HG03439 (cell line): Measurements from ENCODE around the gene MRPS7.

Source experiments
- ATAC-seq: cut with Tn5 transposase; IDR thresholded peaks from one replicate; pipeline ENCODE4 v1.9.1; 2021; ENCODE audit warnings: mild to moderate bottlenecking, moderate library complexity; ENCODE audit not compliant: unreplicated experiment

MRPS7 gene

GRCh38 chr17:75261336-75262111 is at the start of gene MRPS7, which contains the start of gene GGA3:
Gene MRPS7 (plus strand): TSS chr17:75261879. CDS start chr17:75261901, 22 bp downstream.
Gene GGA3 (minus strand): TSS chr17:75261606. CDS start chr17:75261587, 19 bp downstream.
- ATAC-seq: peak; percentile 87

GRCh38 chr17:75218131-75218530 is 43.5 kb upstream of the MRPS7 start:
- ATAC-seq: no peak

GRCh38 chr17:75219815-75220214 is 41.9 kb upstream of the MRPS7 start:
- no peak for ATAC-seq

- ATAC-seq: no peak
Observed at GRCh38 chr17:75225016-75225415, 36.7 kb upstream of the MRPS7 start.

- no peak for ATAC-seq
Observed at GRCh38 chr17:75227729-75228128, 34.0 kb upstream of the MRPS7 start.

GRCh38 chr17:75228305-75228704 is 33.4 kb upstream of the MRPS7 start:
- ATAC-seq: no peak

- ATAC-seq: no peak
Observed at GRCh38 chr17:75228847-75229246, 32.8 kb upstream of the MRPS7 start.

GRCh38 chr17:75231071-75231470 is 30.6 kb upstream of the MRPS7 start:
- no peak for ATAC-seq

GRCh38 chr17:75231741-75232464 is 29.8 kb upstream of the MRPS7 start:
- no peak for ATAC-seq

- ATAC-seq: no peak
Observed at GRCh38 chr17:75232786-75233185, 28.9 kb upstream of the MRPS7 start.

GRCh38 chr17:75237100-75238014 is 24.3 kb upstream of the MRPS7 start:
- ATAC-seq: no peak

- no peak for ATAC-seq
Observed at GRCh38 chr17:75238020-75238580, 23.6 kb upstream of the MRPS7 start.

- ATAC-seq: no peak
Observed at GRCh38 chr17:75238684-75239191, 22.9 kb upstream of the MRPS7 start.

GRCh38 chr17:75239214-75239613 is 22.5 kb upstream of the MRPS7 start:
- ATAC-seq: no peak

- no peak for ATAC-seq
Observed at GRCh38 chr17:75239778-75240393, 21.8 kb upstream of the MRPS7 start.

- ATAC-seq: no peak
Observed at GRCh38 chr17:75240394-75241142, 21.1 kb upstream of the MRPS7 start.

GRCh38 chr17:75241143-75241430 is 20.6 kb upstream of the MRPS7 start:
- ATAC-seq: no peak

GRCh38 chr17:75241502-75241901 is 20.2 kb upstream of the MRPS7 start:
- ATAC-seq: no peak

GRCh38 chr17:75241996-75242460 is 19.7 kb upstream of the MRPS7 start:
- ATAC-seq: no peak
